ENCODE measurements around the gene ZNF248.

Gene ZNF248

DNA sequence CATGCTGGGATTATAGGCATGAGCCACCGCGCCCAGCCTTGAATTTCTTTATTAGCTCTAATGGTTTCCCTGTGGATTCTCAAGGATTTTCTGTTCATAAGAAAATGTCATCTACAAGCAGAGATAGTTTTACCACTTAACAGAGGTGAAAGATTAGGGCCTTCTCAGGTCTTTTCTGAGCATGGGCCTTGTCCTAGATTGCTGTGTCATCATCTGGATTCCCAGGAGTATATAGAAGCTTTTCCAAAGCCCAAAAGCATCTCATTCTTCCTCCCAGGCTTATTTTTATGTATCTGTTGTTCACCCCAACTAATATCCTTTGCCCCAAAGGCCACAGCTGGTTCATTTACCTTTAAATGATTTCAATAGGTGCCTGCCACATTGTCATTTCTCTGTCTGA lies 13.7 kb upstream of the ZNF248 start:
- no peak for TF ChIP-seq RARB (CRISPR knock-in tag; IDR thresholded peaks at IDR 0.05)
- no peak for TF ChIP-seq GLIS3 (CRISPR knock-in tag; IDR thresholded peaks at IDR 0.05)
- no peak for TF ChIP-seq ZNF565 (CRISPR knock-in tag; conservative IDR thresholded peaks at IDR 0.05; ENCODE audit: low read depth)
- no peak for TF ChIP-seq PATZ1 (CRISPR knock-in tag; IDR thresholded peaks at IDR 0.05; ENCODE audit: borderline replicate concordance)
- TF ChIP-seq CSRNP3 (CRISPR knock-in tag; IDR thresholded peaks at IDR 0.05), result no peak
- no peak for TF ChIP-seq ISL1 (CRISPR knock-in tag; IDR thresholded peaks at IDR 0.05)
- no peak for TF ChIP-seq ZNF70 (CRISPR knock-in tag; IDR thresholded peaks at IDR 0.05)
- TF ChIP-seq ZFP3 (CRISPR knock-in tag; IDR thresholded peaks at IDR 0.05), result no peak
- TF ChIP-seq CREB5 (CRISPR knock-in tag; IDR thresholded peaks at IDR 0.05; ENCODE audit: low read depth), result no peak
- no peak for TF ChIP-seq TOX (CRISPR knock-in tag; IDR thresholded peaks at IDR 0.05; ENCODE audit: borderline replicate concordance)
- TF ChIP-seq ZC3H10 (CRISPR knock-in tag; IDR thresholded peaks at IDR 0.05), result no peak
- TF ChIP-seq PPARA (CRISPR knock-in tag; IDR thresholded peaks at IDR 0.05; ENCODE audit: borderline replicate concordance), result no peak
- TF ChIP-seq SNAI2 (CRISPR knock-in tag; IDR thresholded peaks at IDR 0.05), result no peak
- no peak for TF ChIP-seq ARNTL (CRISPR knock-in tag; IDR thresholded peaks at IDR 0.05; ENCODE audit: borderline replicate concordance, low read depth)
- no peak for TF ChIP-seq ZFP30 (CRISPR knock-in tag; IDR thresholded peaks at IDR 0.05)
- TF ChIP-seq, protein P1, sequence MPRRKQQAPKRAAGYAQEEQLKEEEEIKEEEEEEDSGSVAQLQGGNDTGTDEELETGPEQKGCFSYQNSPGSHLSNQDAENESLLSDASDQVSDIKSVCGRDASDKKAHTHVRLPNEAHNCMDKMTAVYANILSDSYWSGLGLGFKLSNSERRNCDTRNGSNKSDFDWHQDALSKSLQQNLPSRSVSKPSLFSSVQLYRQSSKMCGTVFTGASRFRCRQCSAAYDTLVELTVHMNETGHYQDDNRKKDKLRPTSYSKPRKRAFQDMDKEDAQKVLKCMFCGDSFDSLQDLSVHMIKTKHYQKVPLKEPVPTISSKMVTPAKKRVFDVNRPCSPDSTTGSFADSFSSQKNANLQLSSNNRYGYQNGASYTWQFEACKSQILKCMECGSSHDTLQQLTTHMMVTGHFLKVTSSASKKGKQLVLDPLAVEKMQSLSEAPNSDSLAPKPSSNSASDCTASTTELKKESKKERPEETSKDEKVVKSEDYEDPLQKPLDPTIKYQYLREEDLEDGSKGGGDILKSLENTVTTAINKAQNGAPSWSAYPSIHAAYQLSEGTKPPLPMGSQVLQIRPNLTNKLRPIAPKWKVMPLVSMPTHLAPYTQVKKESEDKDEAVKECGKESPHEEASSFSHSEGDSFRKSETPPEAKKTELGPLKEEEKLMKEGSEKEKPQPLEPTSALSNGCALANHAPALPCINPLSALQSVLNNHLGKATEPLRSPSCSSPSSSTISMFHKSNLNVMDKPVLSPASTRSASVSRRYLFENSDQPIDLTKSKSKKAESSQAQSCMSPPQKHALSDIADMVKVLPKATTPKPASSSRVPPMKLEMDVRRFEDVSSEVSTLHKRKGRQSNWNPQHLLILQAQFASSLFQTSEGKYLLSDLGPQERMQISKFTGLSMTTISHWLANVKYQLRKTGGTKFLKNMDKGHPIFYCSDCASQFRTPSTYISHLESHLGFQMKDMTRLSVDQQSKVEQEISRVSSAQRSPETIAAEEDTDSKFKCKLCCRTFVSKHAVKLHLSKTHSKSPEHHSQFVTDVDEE (CRISPR knock-in tag; IDR thresholded peaks at IDR 0.05), result no peak
- TF ChIP-seq OSR1 (CRISPR knock-in tag; IDR thresholded peaks at IDR 0.05), result no peak
- TF ChIP-seq, protein P2, sequence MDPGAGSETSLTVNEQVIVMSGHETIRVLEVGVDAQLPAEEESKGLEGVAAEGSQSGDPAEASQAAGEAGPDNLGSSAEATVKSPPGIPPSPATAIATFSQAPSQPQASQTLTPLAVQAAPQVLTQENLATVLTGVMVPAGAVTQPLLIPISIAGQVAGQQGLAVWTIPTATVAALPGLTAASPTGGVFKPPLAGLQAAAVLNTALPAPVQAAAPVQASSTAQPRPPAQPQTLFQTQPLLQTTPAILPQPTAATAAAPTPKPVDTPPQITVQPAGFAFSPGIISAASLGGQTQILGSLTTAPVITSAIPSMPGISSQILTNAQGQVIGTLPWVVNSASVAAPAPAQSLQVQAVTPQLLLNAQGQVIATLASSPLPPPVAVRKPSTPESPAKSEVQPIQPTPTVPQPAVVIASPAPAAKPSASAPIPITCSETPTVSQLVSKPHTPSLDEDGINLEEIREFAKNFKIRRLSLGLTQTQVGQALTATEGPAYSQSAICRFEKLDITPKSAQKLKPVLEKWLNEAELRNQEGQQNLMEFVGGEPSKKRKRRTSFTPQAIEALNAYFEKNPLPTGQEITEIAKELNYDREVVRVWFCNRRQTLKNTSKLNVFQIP (CRISPR knock-in tag; IDR thresholded peaks at IDR 0.05; ENCODE audit: borderline replicate concordance, low read depth), result no peak
- no peak for TF ChIP-seq TCF4 (CRISPR knock-in tag; IDR thresholded peaks at IDR 0.05; ENCODE audit: borderline replicate concordance)
- no peak for ATAC-seq

DNA sequence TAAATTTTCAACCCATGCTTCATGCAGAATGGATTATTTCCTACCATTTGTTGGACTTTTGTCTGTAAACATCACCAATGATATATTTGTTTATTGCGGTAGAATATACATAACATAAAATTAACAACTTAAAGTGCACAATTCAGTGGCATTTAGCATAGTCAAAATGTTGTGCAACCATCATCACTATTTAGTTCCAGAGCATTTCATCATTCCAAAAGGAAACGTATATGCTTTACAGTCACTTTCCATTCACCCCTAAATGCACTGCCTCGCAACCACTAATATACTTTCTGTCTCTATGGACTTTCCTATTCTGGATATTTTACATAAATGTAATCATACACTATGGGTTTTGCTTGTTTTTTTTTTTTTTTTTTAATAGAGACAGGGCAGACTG lies 11.4 kb upstream of the ZNF248 start:
- TF ChIP-seq ZC3H10 (CRISPR knock-in tag; IDR thresholded peaks at IDR 0.05) (no peak), ARNTL (CRISPR knock-in tag; IDR thresholded peaks at IDR 0.05; ENCODE audit: borderline replicate concordance, low read depth) (no peak), OSR1 (CRISPR knock-in tag; IDR thresholded peaks at IDR 0.05) (no peak), TCF4 (CRISPR knock-in tag; IDR thresholded peaks at IDR 0.05; ENCODE audit: borderline replicate concordance) (no peak), CREB5 (CRISPR knock-in tag; IDR thresholded peaks at IDR 0.05; ENCODE audit: low read depth) (no peak), RARB (CRISPR knock-in tag; IDR thresholded peaks at IDR 0.05) (no peak), PATZ1 (CRISPR knock-in tag; IDR thresholded peaks at IDR 0.05; ENCODE audit: borderline replicate concordance) (no peak), ZNF8 (CRISPR knock-in tag; IDR thresholded peaks at IDR 0.05) (no peak), ISL1 (CRISPR knock-in tag; IDR thresholded peaks at IDR 0.05) (no peak), PPARA (CRISPR knock-in tag; IDR thresholded peaks at IDR 0.05; ENCODE audit: borderline replicate concordance) (no peak)
- no peak for ATAC-seq
